ENCODE results near the gene HIRA. TPM values are rescaled to one million over a fixed set of nuclear protein-coding genes. Genes with fewer than 3 reads are reported as not detected.

Gene HIRA
- total and polyA plus RNA-seq, 9 of the 15 experiments (the other 6 are each of a cell fraction or from before 2014, with no cell fraction given) = 0.96 to 132 (median 58.4) TPM

- TF ChIP-seq FOXK2 (conservative IDR thresholded peaks at IDR 0.05 in 1 of 2, IDR thresholded peaks at IDR 0.05 in 1 of 2; ENCODE audit: low read depth in 2 of 2) (no peak), CUX1 (CRISPR knock-in tag; IDR thresholded peaks at IDR 0.05) (peak; percentile 96), UBTF (IDR thresholded peaks at IDR 0.05; ENCODE audit: borderline replicate concordance in 1 of 2, low read depth in 2 of 2, low read length in 2 of 2) (no peak), NCOA2 (IDR thresholded peaks at IDR 0.05; ENCODE audit: partially characterized antibody in 2 of 2) (no peak), FOXK1 (CRISPR knock-in tag; IDR thresholded peaks at IDR 0.05; ENCODE audit: borderline replicate concordance) (no peak; the same call in 1 of the 2 replicates), HEY1 (CRISPR knock-in tag; IDR thresholded peaks at IDR 0.05; ENCODE audit: borderline replicate concordance) (no peak), FIP1L1 (IDR thresholded peaks at IDR 0.05; ENCODE audit: low read depth, low read length, poor library complexity, severe bottlenecking) (no peak), ZZZ3 (IDR thresholded peaks at IDR 0.05) (0 out of 2 replicates have a peak, but pooled peaks have one; percentile 62), RAD21 (CRISPR knock-in tag; conservative IDR thresholded peaks at IDR 0.05 in 1 of 2, IDR thresholded peaks at IDR 0.05 in 1 of 2) (no peak; a peak in 1 of 4 replicates), BRF1 (IDR thresholded peaks at IDR 0.05; ENCODE audit: borderline replicate concordance, extremely low read depth, insufficient read length) (no peak), ESRRB (CRISPR knock-in tag; IDR thresholded peaks at IDR 0.05; ENCODE audit: borderline replicate concordance) (no peak), ETS2 (tag; IDR thresholded peaks at IDR 0.05; ENCODE audit: borderline replicate concordance, poor library complexity, severe bottlenecking) (no peak), POLR2B (IDR thresholded peaks at IDR 0.05; ENCODE audit: low read depth, partially characterized antibody) (no peak), ELF2 (CRISPR knock-in tag; IDR thresholded peaks at IDR 0.05) (no peak), NR0B1 (IDR thresholded peaks at IDR 0.05; ENCODE audit: partially characterized antibody) (no peak), IRF2 (CRISPR knock-in tag; IDR thresholded peaks at IDR 0.05) (no peak)
These were observed 23.6 kb downstream of the HIRA start (continued) for GRCh38 chr22:19407649-19408606.
